ENCODE data around the gene NOTCH3. TPM values are rescaled to one million over a fixed set of nuclear protein-coding genes. Genes with fewer than 3 reads are reported as not detected.

The NOTCH3 gene
- total RNA-seq, 2 donors from 2014 or later = 0.02 TPM

DNA sequence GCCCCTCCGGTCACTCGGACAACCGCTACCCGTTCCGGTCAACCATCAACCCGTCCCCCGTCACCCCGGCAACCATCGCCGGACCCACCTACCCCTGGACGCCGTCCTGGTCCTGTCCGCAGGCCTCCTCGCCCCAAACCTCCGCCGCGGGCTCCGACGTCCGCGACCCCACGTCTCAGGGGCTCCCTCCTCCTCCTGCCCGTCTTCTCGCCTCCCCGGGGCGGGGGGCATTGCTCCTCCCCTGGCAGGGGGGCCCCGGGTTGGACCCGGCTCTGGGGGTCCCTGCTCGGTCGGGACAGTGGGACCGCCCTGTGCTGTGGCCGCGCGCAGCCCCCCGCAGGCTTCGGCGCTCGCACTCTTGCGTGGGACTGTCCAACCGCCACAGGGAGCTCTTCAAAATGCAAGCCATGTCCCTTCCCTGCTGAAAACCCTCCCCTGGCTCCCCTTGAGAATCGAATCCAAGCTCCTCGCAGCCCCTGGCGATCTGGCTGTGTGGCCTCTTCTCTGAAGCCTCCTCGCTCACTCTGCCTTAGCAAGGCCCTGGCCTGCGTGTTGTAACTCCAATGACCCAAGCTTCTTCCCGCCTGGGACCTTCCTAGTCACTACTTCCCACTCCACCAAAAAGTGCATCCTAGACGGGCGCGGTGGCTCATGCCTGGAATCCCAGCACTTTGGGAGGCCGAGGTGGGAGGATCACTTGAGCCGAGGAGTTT lies 23.0 kb upstream of the NOTCH3 start:
- peak overlapping the region; percentile 31 for H3K27ac Mint-ChIP-seq
- no peaks in the 10 kb centered on the region for H3K36me3 Mint-ChIP-seq (ENCODE audit: insufficient read depth in 2 of 2)
- peak overlapping the region; percentile 62 to 83 for H3K4me3 Mint-ChIP-seq
- no peaks in the 10 kb centered on the region for H3K9me3 Mint-ChIP-seq
- DNase-seq (no peak), ATAC-seq (replicated peaks in 1 of 2) (no peak)
- H3K4me1 Mint-ChIP-seq (ENCODE audit: low read depth) = peaks cover 19% of the 10 kb centered on the region
- peaks cover 35% of the 10 kb centered on the region for H3K27me3 Mint-ChIP-seq (ENCODE audit: low read depth)

DNA sequence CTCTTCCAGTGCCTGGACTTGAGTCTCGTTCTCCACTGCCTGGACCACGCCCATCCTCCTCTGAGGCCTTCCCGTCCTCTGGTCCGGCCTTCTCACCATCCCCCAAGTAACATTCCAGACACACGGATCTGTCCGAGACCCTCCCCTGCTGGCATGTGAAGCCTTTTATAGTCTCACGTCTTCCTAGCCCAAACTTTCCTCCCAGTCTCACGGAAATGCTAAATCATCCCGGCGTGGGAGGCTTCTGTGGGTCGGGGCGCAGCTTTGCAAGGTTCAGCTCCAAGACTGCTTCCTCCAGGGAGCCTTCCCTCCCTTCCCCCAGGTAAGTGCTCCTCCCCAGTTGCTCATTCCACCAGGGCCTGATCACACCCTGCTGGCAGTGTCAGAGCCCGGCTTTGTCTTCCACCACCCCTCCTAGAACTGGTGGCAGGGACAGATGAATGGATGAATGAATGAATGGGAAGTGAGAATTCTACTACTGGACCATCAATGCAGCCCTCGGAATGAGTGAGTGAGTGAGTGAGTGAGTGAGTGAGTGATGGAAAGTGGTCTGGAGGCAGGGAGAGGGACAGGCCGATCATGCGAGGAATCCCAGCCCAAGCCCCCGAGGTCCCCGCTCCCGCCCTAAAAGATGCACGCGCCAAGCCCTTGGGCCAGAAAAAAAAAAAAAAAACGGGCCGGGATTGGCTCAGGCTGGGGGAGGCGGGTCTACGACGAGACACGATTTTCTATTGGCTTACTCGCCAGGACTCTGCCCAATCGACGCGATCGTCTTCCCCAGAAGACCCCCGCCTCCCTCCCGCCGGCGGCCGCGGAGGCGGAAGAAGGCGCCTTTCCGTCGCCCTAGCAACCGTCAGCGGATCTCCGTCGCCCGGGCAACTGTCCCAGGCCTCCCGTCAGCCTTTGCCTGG lies 22.2 kb upstream of the NOTCH3 start:
- H3K4me1 Mint-ChIP-seq (ENCODE audit: low read depth) = peaks cover 19% of the 10 kb centered on the region
- peak overlapping the region; percentile 62 to 83 for H3K4me3 Mint-ChIP-seq
- DNase-seq (peak; percentile 78 to 83), ATAC-seq (replicated peaks in 1 of 2) (peak; percentile 86 to 95)
- H3K27ac Mint-ChIP-seq = no peak overlapping the region
- H3K27me3 Mint-ChIP-seq (ENCODE audit: low read depth) = peaks cover 35% of the 10 kb centered on the region
- H3K9me3 Mint-ChIP-seq = no peaks in the 10 kb centered on the region
- no peaks in the 10 kb centered on the region for H3K36me3 Mint-ChIP-seq (ENCODE audit: insufficient read depth in 2 of 2)

DNA sequence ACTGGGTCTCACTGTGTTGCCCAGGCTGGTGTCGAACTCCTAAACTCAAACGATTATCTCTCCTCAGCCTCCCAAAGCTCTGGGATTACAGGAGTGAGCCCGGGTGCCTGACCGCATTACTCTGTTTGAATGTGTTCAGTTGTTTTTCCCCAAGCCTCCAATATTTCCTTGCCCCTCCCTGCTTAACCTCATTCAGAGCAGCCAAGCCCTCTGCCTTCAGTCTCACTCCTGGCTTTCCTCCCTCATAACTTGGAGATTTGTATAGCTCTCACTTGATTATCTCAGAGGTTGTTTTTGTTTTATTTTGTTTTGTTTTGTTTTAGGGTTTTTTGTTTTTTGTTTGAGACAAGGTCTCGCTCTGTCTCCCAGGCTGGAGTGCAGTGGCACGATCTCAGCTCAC lies 20.0 kb upstream of the NOTCH3 start:
- peaks cover 35% of the 10 kb centered on the region for H3K27me3 Mint-ChIP-seq (ENCODE audit: low read depth)
- no peak for DNase-seq
- H3K9me3 Mint-ChIP-seq = no peaks in the 10 kb centered on the region
- H3K27ac Mint-ChIP-seq = no peak overlapping the region
- peaks cover 19% of the 10 kb centered on the region for H3K4me1 Mint-ChIP-seq (ENCODE audit: low read depth)
- no peak overlapping the region for H3K4me3 Mint-ChIP-seq
- no peak for ATAC-seq (replicated peaks in 1 of 2)
- no peaks in the 10 kb centered on the region for H3K36me3 Mint-ChIP-seq (ENCODE audit: insufficient read depth in 2 of 2)

DNA sequence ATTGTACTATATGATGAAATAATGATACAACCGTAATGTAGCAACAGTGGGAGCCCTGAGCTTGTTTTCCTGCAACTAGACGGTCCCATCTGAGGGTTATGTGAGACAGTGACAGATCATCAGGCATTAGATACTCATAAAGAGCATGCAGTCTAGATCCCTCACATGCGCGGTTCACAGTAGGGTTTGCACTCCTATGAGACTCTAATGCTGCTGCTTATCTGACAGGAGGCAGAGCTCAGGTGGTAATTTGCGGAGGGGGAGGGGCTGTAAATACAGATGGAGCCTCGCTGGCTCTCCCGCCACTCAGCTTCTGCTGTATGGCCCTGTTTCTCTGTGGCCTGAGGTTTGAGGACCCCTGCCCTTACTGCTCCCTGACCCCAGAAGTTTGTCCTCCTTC lies 17.7 kb upstream of the NOTCH3 start:
- Mint-ChIP-seq H3K4me3 (no peak overlapping the region), H3K27me3 (ENCODE audit: low read depth) (peaks cover 22% of the 10 kb centered on the region), H3K9me3 (no peaks in the 10 kb centered on the region), H3K27ac (no peak overlapping the region), H3K4me1 (ENCODE audit: low read depth) (peaks cover 12% of the 10 kb centered on the region), H3K36me3 (ENCODE audit: insufficient read depth in 2 of 2) (no peaks in the 10 kb centered on the region)
- DNase-seq (no peak), ATAC-seq (replicated peaks in 1 of 2) (no peak)

DNA sequence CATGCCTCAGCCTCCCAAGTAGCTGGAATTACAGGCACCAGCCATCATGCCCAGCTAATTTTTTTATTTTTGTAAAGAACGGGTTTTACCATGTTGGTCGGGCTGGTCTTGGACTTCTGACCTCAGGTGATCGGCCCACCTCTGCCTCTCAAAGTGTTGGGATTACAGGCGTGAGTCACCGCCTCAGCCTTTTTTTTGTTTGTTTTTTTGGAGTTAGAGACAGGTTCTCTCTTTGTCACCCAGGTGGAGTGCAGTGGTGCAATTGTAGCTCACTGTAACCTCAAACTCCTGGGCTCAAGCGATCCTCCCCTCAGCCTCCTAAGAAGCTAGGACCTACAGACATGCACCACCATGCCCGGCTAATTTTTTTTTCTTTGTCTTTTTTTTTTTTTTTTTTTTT lies 15.6 kb upstream of the NOTCH3 start:
- H3K9me3 Mint-ChIP-seq = no peaks in the 10 kb centered on the region
- peaks cover under 1% of the 10 kb centered on the region for H3K27me3 Mint-ChIP-seq (ENCODE audit: low read depth)
- DNase-seq = no peak
- H3K4me3 Mint-ChIP-seq = no peak overlapping the region
- no peak for ATAC-seq (replicated peaks in 1 of 2)
- no peak overlapping the region for H3K27ac Mint-ChIP-seq
- no peaks in the 10 kb centered on the region for H3K4me1 Mint-ChIP-seq (ENCODE audit: low read depth)
- H3K36me3 Mint-ChIP-seq (ENCODE audit: insufficient read depth in 2 of 2) = no peaks in the 10 kb centered on the region

DNA sequence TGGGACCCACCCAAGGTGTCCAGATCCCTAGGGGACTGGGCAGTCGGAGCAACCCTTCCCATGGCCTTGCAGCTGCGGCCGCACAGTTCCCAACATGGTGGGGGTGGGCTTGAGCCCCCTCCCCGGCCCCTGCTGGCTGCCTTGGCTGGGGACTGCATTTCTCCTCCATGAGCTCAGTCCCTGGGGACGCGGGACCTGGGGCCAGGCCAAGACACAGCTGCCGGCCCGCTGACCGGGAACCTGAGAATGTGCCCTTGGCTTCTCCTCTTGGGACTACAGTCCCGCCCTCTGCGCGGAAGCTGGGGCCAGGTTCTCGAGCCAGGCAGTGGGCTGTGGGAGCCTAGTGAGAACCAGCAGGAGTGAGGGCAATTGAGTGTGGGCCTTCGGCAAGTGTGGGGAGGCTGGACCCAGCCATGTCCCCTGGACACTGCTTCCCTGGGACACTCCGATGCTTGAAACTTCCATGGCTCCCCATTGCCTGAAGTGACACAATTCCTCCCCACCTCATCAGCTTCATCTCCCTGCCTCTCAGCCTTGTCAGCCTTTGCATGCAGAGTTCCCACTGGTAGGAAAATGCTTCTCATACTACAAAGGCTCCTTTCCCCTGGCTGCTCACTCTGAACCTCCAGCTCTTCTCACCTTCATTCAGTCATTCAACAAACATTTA lies 13.1 kb upstream of the NOTCH3 start:
- Mint-ChIP-seq H3K9me3 (no peaks in the 10 kb centered on the region), H3K36me3 (ENCODE audit: insufficient read depth in 2 of 2) (no peaks in the 10 kb centered on the region), H3K4me1 (ENCODE audit: low read depth) (no peaks in the 10 kb centered on the region), H3K4me3 (no peak overlapping the region), H3K27me3 (ENCODE audit: low read depth) (no peaks in the 10 kb centered on the region), H3K27ac (no peak overlapping the region)
- no peak for ATAC-seq (replicated peaks in 1 of 2)
- no peak for DNase-seq

DNA sequence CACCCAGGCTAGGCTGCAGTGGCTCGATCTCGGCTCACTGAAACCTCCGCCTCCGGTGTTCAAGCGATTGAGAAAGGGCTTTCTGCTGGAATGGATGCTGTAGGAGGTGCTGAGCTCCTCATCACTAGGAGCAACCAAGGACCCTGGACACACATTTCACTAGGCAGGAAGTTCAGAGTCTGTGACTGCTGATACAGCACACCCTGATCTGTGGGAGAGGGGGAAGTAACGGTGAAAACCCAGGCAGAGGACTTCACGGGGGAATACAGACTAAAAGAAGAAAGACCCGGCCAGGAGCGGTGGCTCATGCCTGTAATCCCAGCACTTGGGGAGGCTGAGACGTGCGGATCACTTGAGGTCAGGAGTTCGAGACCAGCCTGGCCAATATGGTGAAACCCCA lies 11.9 kb upstream of the NOTCH3 start:
- no peaks in the 10 kb centered on the region for H3K27me3 Mint-ChIP-seq (ENCODE audit: low read depth)
- no peak for DNase-seq
- no peaks in the 10 kb centered on the region for H3K9me3 Mint-ChIP-seq
- H3K36me3 Mint-ChIP-seq (ENCODE audit: insufficient read depth in 2 of 2) = no peaks in the 10 kb centered on the region
- H3K4me3 Mint-ChIP-seq = no peak overlapping the region
- no peak overlapping the region for H3K27ac Mint-ChIP-seq
- no peak for ATAC-seq (replicated peaks in 1 of 2)
- H3K4me1 Mint-ChIP-seq (ENCODE audit: low read depth) = no peaks in the 10 kb centered on the region

DNA sequence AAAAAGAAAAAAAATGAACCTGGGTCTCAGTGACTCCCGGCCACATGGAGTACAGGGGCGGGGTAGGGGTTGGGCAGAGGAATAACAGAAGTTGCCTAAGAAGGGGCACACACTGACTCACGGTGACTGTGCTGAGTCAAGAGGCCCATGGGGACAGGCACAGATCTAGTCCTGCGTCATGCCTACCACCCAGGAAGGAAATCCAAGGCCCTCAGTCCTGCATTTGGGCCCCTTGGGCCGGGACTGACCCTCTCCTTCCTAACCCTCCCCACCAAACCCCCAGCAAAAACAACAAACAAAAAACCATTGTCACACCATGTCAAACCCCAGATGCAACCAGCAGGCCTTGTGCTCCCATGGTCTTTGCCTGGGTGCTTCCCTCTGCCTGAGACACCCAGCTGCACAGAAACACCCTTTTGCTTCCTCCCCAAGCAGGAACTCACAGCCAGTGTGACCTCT lies 9.6 kb upstream of the NOTCH3 start:
- peak in 1 of 2 donors; percentile 35 for ATAC-seq (replicated peaks in 1 of 2)
- H3K4me1 Mint-ChIP-seq (ENCODE audit: low read depth) = no peaks in the 10 kb centered on the region
- no peaks in the 10 kb centered on the region for H3K27me3 Mint-ChIP-seq (ENCODE audit: low read depth)
- H3K36me3 Mint-ChIP-seq (ENCODE audit: insufficient read depth in 2 of 2) = no peaks in the 10 kb centered on the region
- H3K27ac Mint-ChIP-seq = no peak overlapping the region
- no peaks in the 10 kb centered on the region for H3K9me3 Mint-ChIP-seq
- no peak overlapping the region for H3K4me3 Mint-ChIP-seq
- no peak for DNase-seq

DNA sequence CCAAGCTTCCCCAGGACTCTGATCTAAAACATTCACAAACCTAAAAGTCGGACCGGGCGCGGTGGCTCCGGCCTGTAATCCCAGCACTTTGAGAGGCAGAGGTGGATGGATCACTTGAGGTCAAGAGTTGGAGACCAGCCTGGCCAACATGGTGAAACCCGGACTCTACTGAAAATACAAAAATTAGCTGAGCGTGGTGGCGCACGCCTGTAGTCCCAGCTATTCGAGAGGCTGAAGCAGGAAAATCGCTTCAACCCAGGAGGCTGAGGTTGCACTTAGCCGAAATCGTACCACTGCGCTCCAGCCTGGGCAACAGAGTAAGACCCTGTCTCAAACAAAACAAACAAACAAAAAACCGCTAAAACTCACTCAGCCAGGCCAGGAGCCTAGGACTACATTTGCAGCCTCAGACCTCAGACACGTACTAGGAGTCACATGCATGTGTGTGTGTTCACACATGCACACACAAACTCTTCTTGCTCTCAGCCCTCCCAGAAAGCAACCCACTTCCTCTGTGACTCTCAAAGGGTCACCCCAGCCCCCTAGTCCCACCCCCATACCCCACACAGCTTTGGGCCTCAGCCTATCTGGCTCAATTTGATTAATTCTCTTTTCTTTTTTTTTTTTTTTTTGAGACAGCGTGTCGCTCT lies 704 bp upstream of the NOTCH3 start:
- no peaks in the 10 kb centered on the region for H3K9me3 Mint-ChIP-seq
- H3K27me3 Mint-ChIP-seq (ENCODE audit: low read depth) = peaks cover 50% of the 10 kb centered on the region

DNA sequence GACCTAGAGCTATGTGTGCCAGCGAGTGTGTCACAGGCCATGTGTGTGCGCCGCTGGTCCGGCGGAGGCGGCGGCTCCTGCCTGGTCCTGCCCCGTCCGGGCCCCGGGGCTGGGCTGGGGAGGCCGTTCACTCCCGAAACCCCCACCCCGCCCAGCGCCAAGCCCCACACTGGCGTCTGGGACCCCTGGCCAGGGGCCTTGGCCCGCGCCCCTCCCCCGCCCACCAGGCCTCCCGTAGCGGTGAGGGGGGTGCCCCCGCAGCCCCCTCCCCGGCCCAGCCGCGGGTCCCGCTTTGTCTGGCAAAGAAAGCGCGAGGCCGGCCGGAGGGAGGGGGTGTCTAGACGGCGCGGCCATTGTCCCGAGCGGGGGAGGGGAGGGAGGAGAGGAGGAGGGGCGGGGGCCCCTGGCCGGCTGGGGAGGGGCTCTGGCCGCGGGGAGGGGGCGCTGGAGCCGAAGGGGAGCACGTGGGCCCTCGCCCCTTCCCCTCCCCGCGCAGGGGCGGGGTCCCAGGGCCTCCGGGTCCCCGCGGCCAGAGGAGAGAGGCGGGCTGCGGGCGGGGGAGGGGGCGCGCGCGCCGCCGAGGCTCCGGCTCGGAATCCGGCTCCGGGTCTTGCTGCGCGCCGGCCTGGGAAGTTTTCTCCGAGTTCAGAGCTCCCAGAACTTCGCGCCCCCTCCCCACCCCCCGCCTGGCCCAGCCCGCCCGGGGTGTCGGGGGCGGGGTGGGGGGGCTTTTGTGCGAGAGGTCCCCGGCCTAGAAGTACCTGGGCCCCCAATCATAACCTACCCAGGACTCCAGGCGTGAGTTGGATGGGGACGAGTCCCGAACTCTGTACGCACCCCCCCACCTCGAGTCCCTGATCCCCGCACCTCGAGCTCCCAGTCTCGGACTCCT lies 888 bp downstream of the NOTCH3 start:
- H3K27ac Mint-ChIP-seq = no peak overlapping the region
- ATAC-seq (replicated peaks in 1 of 2) = no peak
- no peaks in the 10 kb centered on the region for H3K9me3 Mint-ChIP-seq
- DNase-seq = no peak
- peaks cover 0 to 5% of the 10 kb centered on the region in 2 donors for H3K36me3 Mint-ChIP-seq (ENCODE audit: insufficient read depth in 2 of 2)
- peak overlapping the region; percentile 48 to 71 for H3K4me3 Mint-ChIP-seq
- H3K4me1 Mint-ChIP-seq (ENCODE audit: low read depth) = peaks cover 5% of the 10 kb centered on the region
- peaks cover 56% of the 10 kb centered on the region for H3K27me3 Mint-ChIP-seq (ENCODE audit: low read depth)

More for the DNA sequence above, 704 bp upstream of the NOTCH3 start:
- ATAC-seq (replicated peaks in 1 of 2) (no peak), DNase-seq (no peak)
- peaks cover 5% of the 10 kb centered on the region for H3K4me1 Mint-ChIP-seq (ENCODE audit: low read depth)
- H3K36me3 Mint-ChIP-seq (ENCODE audit: insufficient read depth in 2 of 2) = peaks cover 0 to 5% of the 10 kb centered on the region in 2 donors
- H3K4me3 Mint-ChIP-seq = peak overlapping the region; percentile 29 to 75
- H3K27ac Mint-ChIP-seq = no peak overlapping the region

DNA sequence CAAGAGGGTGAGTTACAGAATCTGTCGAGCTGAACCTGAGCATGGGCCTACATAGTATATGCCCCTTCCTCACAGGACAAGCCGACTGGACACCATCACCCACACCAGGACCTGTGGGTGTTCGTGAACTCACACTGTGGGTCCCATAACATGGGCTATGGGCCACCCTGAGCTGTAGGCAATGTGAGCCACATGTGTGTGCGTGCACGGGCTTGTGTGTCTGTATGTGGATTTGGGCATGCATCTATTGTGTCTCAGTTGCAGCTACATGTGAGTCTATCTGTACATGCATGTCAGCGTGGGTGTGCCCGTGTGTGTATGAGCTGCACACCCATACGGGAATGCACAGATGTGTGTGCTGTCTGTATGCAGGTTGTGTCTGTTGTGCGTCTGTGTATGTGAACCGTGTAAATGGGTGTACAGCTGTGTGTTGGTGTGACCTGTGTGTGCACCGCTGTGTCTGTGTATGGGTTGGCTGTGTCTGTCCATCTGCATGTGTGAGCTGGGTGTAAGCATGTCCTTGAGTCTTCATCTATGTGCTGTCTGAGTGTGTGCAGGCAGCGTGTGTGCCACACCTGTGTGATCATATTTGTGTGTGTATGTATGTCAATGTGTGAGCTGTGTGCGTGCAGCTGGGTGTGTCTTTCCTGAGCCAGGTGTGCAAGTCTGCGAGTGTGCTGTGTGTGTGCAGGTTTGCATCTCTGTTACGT lies 1.7 kb downstream of the NOTCH3 start:
- ATAC-seq (replicated peaks in 1 of 2) (no peak), DNase-seq (no peak)
- peaks cover 64% of the 10 kb centered on the region for H3K27me3 Mint-ChIP-seq (ENCODE audit: low read depth)
- no peak overlapping the region for H3K27ac Mint-ChIP-seq
- no peaks in the 10 kb centered on the region for H3K9me3 Mint-ChIP-seq
- H3K36me3 Mint-ChIP-seq (ENCODE audit: insufficient read depth in 2 of 2) = peaks cover 0 to 5% of the 10 kb centered on the region in 2 donors
- H3K4me1 Mint-ChIP-seq (ENCODE audit: low read depth) = peaks cover 9% of the 10 kb centered on the region
- H3K4me3 Mint-ChIP-seq = peak overlapping the region; percentile 48 to 71

Measured in activated T-cell treated with anti-CD3 and anti-CD28 coated beads, Interleukin-2, amount 50 U/mL, for 72 hours (primary cell).